Thyroid gland (tissue), 4 donors: ENCODE results near the gene SETD4.

Experiments
- CTCF ChIP-seq, 6 experiments: fragments of 200-600 bp in 3 of 6; fragments of 450-650 bp in 3 of 6; sonication (generic) in 3 of 6; IDR thresholded peaks; one replicate each; pipeline ENCODE4 v1.5.1; 2016 to 2019; ENCODE audit warnings: antibody characterized with exemption in 6 of 6, mild to moderate bottlenecking in 2 of 6, inconsistent platforms in 1 of 6, moderate library complexity in 1 of 6
- POLR2A ChIP-seq, 2 donors: fragments of 450-650 bp; IDR thresholded peaks; one replicate each; pipeline ENCODE4 v1.6.1; 2017; ENCODE audit warnings: antibody characterized with exemption in 2 of 2, mild to moderate bottlenecking in 2 of 2, moderate library complexity in 1 of 2

- TF ChIP-seq POLR2A (IDR thresholded peaks at IDR 0.05) = no peak
- no peak for TF ChIP-seq CTCF (IDR thresholded peaks at IDR 0.05)
Observed at GRCh38 chr21:36079010-36079649, 18.8 kb upstream of the SETD4 start.
